ENCODE measurements around the gene PAK6. TPM values are rescaled to one million over a fixed set of nuclear protein-coding genes. Genes with fewer than 3 reads are reported as not detected.

PAK6 gene
- total RNA-seq, 2 donors from 2014 or later, result 7.7 to 9.1 TPM

DNA sequence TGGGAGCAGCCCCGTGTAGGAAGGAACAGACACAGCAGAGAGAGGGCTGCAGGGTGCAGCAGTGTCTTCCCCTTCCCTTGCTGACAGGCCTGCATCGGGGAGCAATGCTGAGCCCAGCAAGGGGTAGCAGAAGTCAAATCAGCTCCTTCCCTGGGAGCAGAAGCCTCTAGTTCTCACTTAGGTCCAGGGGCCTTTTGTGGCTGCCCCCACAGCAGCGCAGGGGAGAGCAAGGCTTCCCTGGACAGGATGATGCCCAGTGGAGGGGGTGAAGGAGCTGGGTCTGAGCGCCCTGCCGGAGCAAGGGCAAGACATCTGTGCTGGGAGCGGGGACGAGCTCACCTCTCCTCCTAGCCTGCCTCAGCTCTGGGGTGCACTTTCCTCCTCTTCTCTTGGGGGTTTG is 68.0 kb downstream of the PAK6 start:
- H3K36me3 Mint-ChIP-seq (ENCODE audit: low read depth), result no peaks in the 10 kb centered on the region
- Histone ChIP-seq H3K4me1 (ENCODE audit: control insufficient read depth, insufficient read depth, low read length) (peaks cover 6% of the 10 kb centered on the region), H3K9me3 (ENCODE audit: control insufficient read depth, low read length) (no peaks in the 10 kb centered on the region), H3K36me3 (ENCODE audit: control insufficient read depth, insufficient read depth, low read length) (no peaks in the 10 kb centered on the region), H3K9ac (ENCODE audit: extremely low read depth, low read length, poor library complexity, severe bottlenecking) (no peak overlapping the region), H3K4me3 (ENCODE audit: low read length) (no peak overlapping the region), H3K27ac (ENCODE audit: low read depth, low read length) (no peak overlapping the region), H3K27me3 (ENCODE audit: control insufficient read depth, insufficient read depth, low read length, poor library complexity, severe bottlenecking) (peaks cover 29% of the 10 kb centered on the region)
- no peak for TF ChIP-seq CTCF (conservative IDR thresholded peaks at IDR 0.05)
- no peak overlapping the region for H3K27ac Mint-ChIP-seq
- 43 to 58% methylated on average over 2 to 3 of the region's 7 CpGs for WGBS, 2 experiments (ENCODE audit: insufficient coverage in 1 of 2, insufficient read length in 1 of 2)
- H3K4me1 Mint-ChIP-seq, result peaks cover 17% of the 10 kb centered on the region
- DNase-seq, result no peak
- H3K27me3 Mint-ChIP-seq (ENCODE audit: insufficient read depth), result peaks cover 31% of the 10 kb centered on the region
- no peaks in the 10 kb centered on the region for H3K9me3 Mint-ChIP-seq
- H3K4me3 Mint-ChIP-seq, result no peak overlapping the region

DNA sequence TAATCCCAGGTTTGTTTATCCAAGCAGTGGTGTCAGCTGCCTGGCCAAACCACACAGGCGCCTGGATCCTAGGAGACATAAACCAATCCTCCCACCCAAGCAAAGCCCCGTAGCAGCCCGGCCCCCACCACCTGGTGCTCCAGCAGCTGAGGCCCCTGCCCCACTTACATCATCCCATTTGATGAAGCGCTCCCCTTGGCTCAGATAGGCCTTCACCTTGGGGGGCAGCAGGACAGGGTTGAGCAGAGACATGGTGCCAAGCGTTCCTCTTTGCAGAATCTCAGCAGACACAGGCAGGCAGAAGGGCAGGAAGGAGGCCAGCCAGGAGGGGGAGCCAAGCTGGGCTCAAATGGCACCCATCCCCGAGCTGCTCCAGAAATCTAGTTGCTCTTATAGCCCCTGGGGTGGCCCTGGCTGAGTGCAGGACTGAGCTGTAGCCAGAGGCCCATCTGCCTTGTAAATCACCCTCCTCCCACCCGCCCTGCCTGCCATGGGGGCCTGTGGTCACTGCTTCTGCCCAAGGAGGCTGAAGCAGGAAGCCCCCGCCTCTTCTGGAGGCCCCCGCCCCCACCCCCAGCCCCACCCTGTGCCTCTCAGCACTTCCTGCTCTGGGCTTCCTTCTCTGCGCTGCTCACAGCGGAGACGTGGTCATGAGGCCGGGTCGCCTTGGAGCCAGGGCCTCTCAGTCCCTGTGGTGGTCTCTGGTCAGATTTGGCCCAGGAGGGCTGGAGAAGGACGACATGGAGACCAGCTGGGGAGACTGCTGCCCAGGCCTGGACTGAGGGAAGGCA is 68.8 kb downstream of the PAK6 start, which contains the start of gene PLCB2:
Gene PLCB2 (minus strand): TSS at position 515 of the 791 bp plus-strand sequence. CDS start 263 bp downstream, at position 252.
- H3K9ac ChIP-seq (ENCODE audit: extremely low read depth, low read length, poor library complexity, severe bottlenecking), result no peak within 1 kb of the TSS
- Mint-ChIP-seq H3K27ac (no peak within 1 kb of the TSS), H3K4me1 (peaks cover 15% of the 10 kb centered on the region), H3K27me3 (ENCODE audit: insufficient read depth) (peaks cover 38% of the 10 kb centered on the region), H3K9me3 (no peaks in the 10 kb centered on the region), H3K36me3 (ENCODE audit: low read depth) (no peaks in the 10 kb centered on the region), H3K4me3 (no peak within 1 kb of the TSS)
- TF ChIP-seq CTCF (conservative IDR thresholded peaks at IDR 0.05), result peak; percentile 64
- H3K36me3 ChIP-seq (ENCODE audit: control insufficient read depth, insufficient read depth, low read length), result no peaks in the 10 kb centered on the region
- peaks cover 6% of the 10 kb centered on the region for H3K4me1 ChIP-seq (ENCODE audit: control insufficient read depth, insufficient read depth, low read length)
- DNase-seq, result peak; percentile 83
- H3K27me3 ChIP-seq (ENCODE audit: control insufficient read depth, insufficient read depth, low read length, poor library complexity, severe bottlenecking), result peaks cover 36% of the 10 kb centered on the region
- H3K9me3 ChIP-seq (ENCODE audit: control insufficient read depth, low read length), result no peaks in the 10 kb centered on the region
- H3K4me3 ChIP-seq (ENCODE audit: low read length), result no peak within 1 kb of the TSS
- no peak within 1 kb of the TSS for H3K27ac ChIP-seq (ENCODE audit: low read depth, low read length)
- WGBS, 2 experiments (ENCODE audit: insufficient coverage in 1 of 2, insufficient read length in 1 of 2), result 71 to 96% methylated on average over 3 to 13 of the region's 15 CpGs

- Mint-ChIP-seq H3K36me3 (ENCODE audit: low read depth) (no peaks in the 10 kb centered on the region), H3K9me3 (no peaks in the 10 kb centered on the region), H3K4me1 (peaks cover 15% of the 10 kb centered on the region), H3K4me3 (no peak overlapping the region), H3K27ac (no peak overlapping the region), H3K27me3 (ENCODE audit: insufficient read depth) (peaks cover 44% of the 10 kb centered on the region)
- no peak for DNase-seq
- Histone ChIP-seq H3K9me3 (ENCODE audit: control insufficient read depth, low read length) (no peaks in the 10 kb centered on the region), H3K27ac (ENCODE audit: low read depth, low read length) (no peak overlapping the region), H3K36me3 (ENCODE audit: control insufficient read depth, insufficient read depth, low read length) (no peaks in the 10 kb centered on the region), H3K9ac (ENCODE audit: extremely low read depth, low read length, poor library complexity, severe bottlenecking) (no peak overlapping the region), H3K4me1 (ENCODE audit: control insufficient read depth, insufficient read depth, low read length) (peaks cover 6% of the 10 kb centered on the region), H3K27me3 (ENCODE audit: control insufficient read depth, insufficient read depth, low read length, poor library complexity, severe bottlenecking) (peaks cover 42% of the 10 kb centered on the region), H3K4me3 (ENCODE audit: low read length) (no peak overlapping the region)
- no peak for TF ChIP-seq CTCF (conservative IDR thresholded peaks at IDR 0.05)
- 82 to 85% methylated on average over 6 to 8 of the region's 8 CpGs for WGBS, 2 experiments (ENCODE audit: insufficient coverage in 1 of 2, insufficient read length in 1 of 2)
Observed at GRCh38 chr15:40309344-40309862, 70.5 kb downstream of the PAK6 start.
